ENCODE measurements around the gene FCGR3B.
"Not testable (repeated sequence)": the region's sequence is repeated elsewhere in the genome, so short reads cannot be mapped to it uniquely, and the experiment has no call there.

- not testable (repeated sequence) for TF ChIP-seq CEBPB (IDR thresholded peaks at IDR 0.05; ENCODE audit: low read depth); CTCF (IDR thresholded peaks at IDR 0.05 in 2 of 3, conservative IDR thresholded peaks at IDR 0.05 in 1 of 3; ENCODE audit: borderline replicate concordance in 1 of 3, insufficient read depth in 1 of 3, low read depth in 2 of 3, low read length in 2 of 3); EZH2 (IDR thresholded peaks at IDR 0.05); ZBTB33 (IDR thresholded peaks at IDR 0.05; ENCODE audit: extremely low read depth, insufficient replicate concordance, low read length); POLR2AphosphoS5 (IDR thresholded peaks at IDR 0.05; ENCODE audit: low read depth, low read length); POLR2A (IDR thresholded peaks at IDR 0.05; ENCODE audit: borderline replicate concordance, extremely low read depth, insufficient read depth, insufficient read length); REST (IDR thresholded peaks at IDR 0.05; ENCODE audit: low read depth); TCF7L2 (IDR thresholded peaks at IDR 0.05; ENCODE audit: borderline replicate concordance, extremely low read depth, insufficient read depth, insufficient read length)
Measured at GRCh38 chr1:161638251-161638993, 7.4 kb upstream of the FCGR3B start.
